ENCODE measurements around the gene STOX1. TPM values are rescaled to one million over a fixed set of nuclear protein-coding genes. Genes with fewer than 3 reads are reported as not detected.

Gene STOX1
- total and polyA plus RNA-seq, 12 donors, result 2.2 to 16.5 (median 9.5) TPM

DNA sequence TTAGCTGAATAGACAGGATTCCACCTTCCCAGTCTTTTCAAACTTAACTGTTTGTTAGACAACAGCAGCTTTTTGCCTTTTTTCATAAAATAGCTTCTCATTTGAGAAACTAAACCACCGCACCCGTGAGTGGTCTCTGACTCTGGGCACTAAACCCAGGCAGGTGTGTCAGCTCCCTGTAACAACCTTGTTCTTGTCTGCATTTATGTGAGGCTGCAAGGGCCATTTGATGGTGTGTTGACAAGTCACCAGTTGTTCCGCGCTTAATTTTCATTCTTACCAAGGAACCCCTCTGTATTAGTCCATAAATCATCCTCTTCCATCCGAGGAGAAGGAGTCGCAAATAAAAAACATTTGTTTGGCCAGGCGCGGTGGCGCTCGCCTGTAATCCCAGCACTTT lies 1.5 kb downstream of the STOX1 start:
- 84 to 89% (median 86%) methylated on average over 10 of the region's 10 CpGs for WGBS, 4 donors
- Histone ChIP-seq H3K27me3 (no peaks in the 10 kb centered on the region), H3K9me3 (replicated peaks in 1 of 3) (no peaks in the 10 kb centered on the region), H3K4me1 (replicated peaks in 1 of 2) (peaks cover 0 to 6% of the 10 kb centered on the region in 2 donors), H3K36me3 (replicated peaks in 1 of 2) (no peaks in the 10 kb centered on the region), H3K4me3 (no peak overlapping the region), H3K27ac (no peak overlapping the region)
- TF ChIP-seq POLR2A (IDR thresholded peaks at IDR 0.05), result no peak
- TF ChIP-seq, protein P1, sequence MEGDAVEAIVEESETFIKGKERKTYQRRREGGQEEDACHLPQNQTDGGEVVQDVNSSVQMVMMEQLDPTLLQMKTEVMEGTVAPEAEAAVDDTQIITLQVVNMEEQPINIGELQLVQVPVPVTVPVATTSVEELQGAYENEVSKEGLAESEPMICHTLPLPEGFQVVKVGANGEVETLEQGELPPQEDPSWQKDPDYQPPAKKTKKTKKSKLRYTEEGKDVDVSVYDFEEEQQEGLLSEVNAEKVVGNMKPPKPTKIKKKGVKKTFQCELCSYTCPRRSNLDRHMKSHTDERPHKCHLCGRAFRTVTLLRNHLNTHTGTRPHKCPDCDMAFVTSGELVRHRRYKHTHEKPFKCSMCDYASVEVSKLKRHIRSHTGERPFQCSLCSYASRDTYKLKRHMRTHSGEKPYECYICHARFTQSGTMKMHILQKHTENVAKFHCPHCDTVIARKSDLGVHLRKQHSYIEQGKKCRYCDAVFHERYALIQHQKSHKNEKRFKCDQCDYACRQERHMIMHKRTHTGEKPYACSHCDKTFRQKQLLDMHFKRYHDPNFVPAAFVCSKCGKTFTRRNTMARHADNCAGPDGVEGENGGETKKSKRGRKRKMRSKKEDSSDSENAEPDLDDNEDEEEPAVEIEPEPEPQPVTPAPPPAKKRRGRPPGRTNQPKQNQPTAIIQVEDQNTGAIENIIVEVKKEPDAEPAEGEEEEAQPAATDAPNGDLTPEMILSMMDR (IDR thresholded peaks at IDR 0.05), result no peak
- intact Hi-C loops (cut with DNase I), result no loop called here
- DNase-seq, result no peak

DNA sequence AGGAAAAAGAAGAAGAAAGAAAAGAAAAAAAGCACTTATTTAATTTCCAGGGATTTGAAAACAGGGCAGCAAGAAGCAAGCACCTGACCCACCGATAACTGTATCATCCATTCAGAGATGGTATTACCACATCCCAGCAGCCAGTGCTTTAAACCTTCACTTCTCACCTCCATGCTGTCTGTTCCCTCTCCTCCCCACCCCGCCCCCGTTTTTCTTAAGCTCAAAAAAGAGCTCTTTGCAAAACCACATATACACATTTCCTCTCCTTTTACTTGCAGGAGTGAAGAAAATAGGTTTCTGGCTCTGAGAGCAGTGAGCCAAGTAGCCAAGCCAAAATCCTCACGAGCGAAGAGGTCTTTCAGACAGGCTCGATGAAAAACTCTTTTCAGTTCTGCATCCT lies 2.2 kb downstream of the STOX1 start:
- TF ChIP-seq, protein P1 (IDR thresholded peaks at IDR 0.05), result no peak
- no peak for TF ChIP-seq POLR2A (IDR thresholded peaks at IDR 0.05)

DNA sequence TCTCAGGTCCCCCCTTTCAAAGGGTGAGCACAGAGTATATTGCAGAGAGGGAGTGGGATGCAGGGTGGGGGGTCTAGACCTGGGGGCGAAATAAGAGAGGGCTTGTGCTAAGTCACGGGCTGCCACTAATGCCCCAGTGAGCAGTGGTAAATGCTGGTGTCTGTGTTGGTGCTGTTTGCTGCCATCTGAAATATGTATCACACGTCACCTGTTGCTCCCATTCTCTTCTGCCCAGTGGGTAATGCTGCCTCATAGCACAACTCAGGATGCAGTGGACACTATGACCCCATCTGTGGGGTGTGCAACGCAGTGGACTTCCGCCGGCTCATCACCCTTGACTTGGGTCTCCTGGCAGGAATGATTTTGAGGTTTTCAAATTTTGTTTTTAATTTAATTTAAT lies 2.6 kb downstream of the STOX1 start:
- 90 to 94% (median 94%) methylated on average over 6 of the region's 6 CpGs for WGBS, 4 donors
- Histone ChIP-seq H3K27me3 (no peaks in the 10 kb centered on the region), H3K9me3 (replicated peaks in 1 of 3) (no peaks in the 10 kb centered on the region), H3K4me3 (no peak overlapping the region), H3K4me1 (replicated peaks in 1 of 2) (peaks cover 0 to 6% of the 10 kb centered on the region in 2 donors), H3K27ac (no peak overlapping the region), H3K36me3 (replicated peaks in 1 of 2) (no peaks in the 10 kb centered on the region)
- intact Hi-C loops (cut with DNase I), result no loop called here
- DNase-seq, result no peak
- TF ChIP-seq, protein P1 (IDR thresholded peaks at IDR 0.05), result no peak
- no peak for TF ChIP-seq POLR2A (IDR thresholded peaks at IDR 0.05)

More for the DNA sequence above, 2.2 kb downstream of the STOX1 start:
- Histone ChIP-seq H3K4me1 (replicated peaks in 1 of 2) (peaks cover 0 to 6% of the 10 kb centered on the region in 2 donors), H3K27me3 (no peaks in the 10 kb centered on the region), H3K27ac (no peak overlapping the region), H3K4me3 (no peak overlapping the region), H3K36me3 (replicated peaks in 1 of 2) (no peaks in the 10 kb centered on the region), H3K9me3 (replicated peaks in 1 of 3) (no peaks in the 10 kb centered on the region)
- 69 to 80% (median 73%) methylated on average over 6 of the region's 6 CpGs for WGBS, 4 donors
- no peak for DNase-seq
- intact Hi-C loops (cut with DNase I), result no loop called here

DNA sequence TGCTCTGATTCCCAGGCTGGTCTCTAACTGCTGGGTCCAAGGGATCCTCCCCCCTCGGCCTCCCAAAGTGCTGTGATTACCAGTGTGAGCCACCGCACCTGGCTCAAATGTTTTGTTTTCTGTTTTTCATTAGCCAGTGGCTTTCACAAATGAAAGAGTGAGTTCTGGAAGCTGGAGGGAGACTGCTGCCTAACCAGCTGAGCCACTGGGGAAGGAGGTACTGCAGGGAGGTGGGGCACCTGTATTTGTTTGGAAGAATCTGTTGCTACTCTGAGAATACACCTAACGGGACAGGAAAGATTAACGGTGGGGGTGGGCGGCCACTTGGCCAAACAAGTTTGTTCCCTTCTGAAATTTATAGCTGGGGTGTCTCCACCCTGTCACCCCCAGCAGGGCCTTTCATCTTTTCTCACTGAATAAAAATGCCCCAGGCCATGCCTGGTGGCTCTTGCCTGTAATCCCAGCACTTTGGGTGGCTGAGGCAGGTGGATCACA lies 4.7 kb downstream of the STOX1 start:
- Histone ChIP-seq H3K27me3 (no peaks in the 10 kb centered on the region), H3K27ac (no peak overlapping the region), H3K36me3 (replicated peaks in 1 of 2) (no peaks in the 10 kb centered on the region), H3K4me1 (replicated peaks in 1 of 2) (peaks cover 0 to 1% of the 10 kb centered on the region in 2 donors), H3K9me3 (replicated peaks in 1 of 3) (no peaks in the 10 kb centered on the region), H3K4me3 (no peak overlapping the region)
- TF ChIP-seq, protein P1 (IDR thresholded peaks at IDR 0.05), result no peak
- TF ChIP-seq POLR2A (IDR thresholded peaks at IDR 0.05), result no peak
- DNase-seq, result no peak
- WGBS, 4 donors, result 81 to 91% (median 87%) methylated on average over 5 of the region's 5 CpGs
- intact Hi-C loops (cut with DNase I), result no loop called here
